PC-3 (cell line): ENCODE measurements around the gene CERS6. TPM values are rescaled to one million over a fixed set of nuclear protein-coding genes. Genes with fewer than 3 reads are reported as not detected.
A peak's percentile ranks its signal among the peaks of the same experiment; 100 is the strongest.

Experiments used
- ATAC-seq: fragments of 200-7000 bp; cut with Tn5 transposase; 2 replicates; pipeline ENCODE4 v1.9.1; 2020; ENCODE audit warnings: mild to moderate bottlenecking, moderate library complexity
- BruUV-seq: library from RNA; stranded (reverse); fragments of 400-500 nt; replicated peaks from 2 replicates; lab custom pipeline; 2021; lab: Mats Ljungman, UMichigan
- CTCF ChIA-PET: fragments of 300-600 bp; sonication (Branson Sonifier 250); formaldehyde crosslinking; loops from one replicate; lab custom pipeline; 2022; ENCODE audit warnings: antibody characterized with exemption; lab: Charles Lee
- POLR2A ChIA-PET: fragments of 300-600 bp; sonication (Branson Sonifier 250); formaldehyde crosslinking; loops from one replicate; lab custom pipeline; 2022; ENCODE audit warnings: antibody characterized with exemption; ENCODE audit not compliant: unreplicated experiment; lab: Charles Lee
- DNase-seq: peaks from one replicate; pipeline ENCODE4 v3.0.0-alpha.2; 2015
- H2AFZ ChIP-seq: fragments of 300-600 bp; sonication (generic); 2 replicates; pipeline ENCODE4 v1.6.0; 2016; ENCODE audit warnings: antibody characterized with exemption, low read length
- H3F3A ChIP-seq: fragments of 300-600 bp; sonication (generic); one replicate; pipeline ENCODE4 v1.6.0; 2017; ENCODE audit warnings: antibody characterized with exemption, low read length, control low read depth, mild to moderate bottlenecking; ENCODE audit not compliant: unreplicated experiment
- H3K27ac ChIP-seq: fragments of 300-600 bp; sonication (generic); 2 replicates; pipeline ENCODE4 v1.5.1; 2016; ENCODE audit warnings: mild to moderate bottlenecking, low read length
- H3K27me3 ChIP-seq: fragments of 300-600 bp; sonication (generic); 2 replicates; pipeline ENCODE4 v1.6.1; 2016; ENCODE audit warnings: low read length, mixed read lengths
- H3K36me3 ChIP-seq: fragments of 300-600 bp; sonication (generic); 2 replicates; pipeline ENCODE4 v1.6.1; 2016; ENCODE audit warnings: low read depth, mixed run types, low read length, mixed read lengths
- H3K4me1 ChIP-seq: fragments of 300-600 bp; sonication (generic); 2 replicates; pipeline ENCODE4 v1.5.1; 2016; ENCODE audit warnings: low read length; ENCODE audit not compliant: insufficient read depth
- H3K4me2 ChIP-seq: fragments of 300-600 bp; sonication (generic); 2 replicates; pipeline ENCODE4 v1.6.0; 2016; ENCODE audit warnings: low read length
- H3K4me3 ChIP-seq: fragments of 300-600 bp; sonication (generic); 2 replicates; pipeline ENCODE4 v1.5.1; 2016; ENCODE audit warnings: mild to moderate bottlenecking, low read length, mixed read lengths
- H3K79me2 ChIP-seq: fragments of 300-600 bp; sonication (generic); 2 replicates; pipeline ENCODE4 v1.6.1; 2017; ENCODE audit warnings: low read length, mixed read lengths
- H3K9ac ChIP-seq: fragments of 300-600 bp; sonication (generic); 2 replicates; pipeline ENCODE4 v1.6.0; 2016; ENCODE audit warnings: mild to moderate bottlenecking, low read length
- H3K9me2 ChIP-seq: fragments of 300-600 bp; sonication (generic); replicated peaks from 2 replicates; pipeline ENCODE4 v1.6.1; 2016; ENCODE audit warnings: mixed run types, low read length, mixed read lengths
- H3K9me3 ChIP-seq: fragments of 300-600 bp; sonication (generic); 2 replicates; pipeline ENCODE4 v1.6.1; 2016; ENCODE audit warnings: low read length, mixed read lengths
- H4K20me1 ChIP-seq: fragments of 300-600 bp; sonication (generic); 2 replicates; pipeline ENCODE4 v1.6.1; 2016; ENCODE audit warnings: low read length, mixed read lengths
- CTCF ChIP-seq: fragments of 300-600 bp; sonication (generic); conservative IDR thresholded peaks from 2 replicates; pipeline ENCODE4 v1.5.1; 2017; ENCODE audit warnings: antibody characterized with exemption, low read depth, mild to moderate bottlenecking, low read length
- EZH2 ChIP-seq: fragments of 300-600 bp; sonication (generic); IDR thresholded peaks from one replicate; pipeline ENCODE4 v1.6.1; 2017; ENCODE audit warnings: antibody characterized with exemption, mild to moderate bottlenecking, low read length; ENCODE audit not compliant: unreplicated experiment
- EZH2phosphoT487 ChIP-seq: fragments of 300-600 bp; sonication (generic); IDR thresholded peaks from 2 replicates; pipeline ENCODE4 v1.6.1; 2018; ENCODE audit warnings: mild to moderate bottlenecking, antibody characterized with exemption, low read length, borderline replicate concordance
- intact Hi-C: fragments of 100-400 bp; cut with micrococcal nuclease; formaldehyde crosslinking; loops from 2 replicates; pipeline ENCODE4 v1.9.0; 2023
- total RNA-seq: library from RNA; depleted of rRNA; stranded (reverse); fragments of >200 nt; gene quantifications from 2 replicates; pipeline ENCODE4 v1.2.3, GENCODE V29; 2014

Gene CERS6
- total RNA-seq, 1 experiment from 2014 or later, result 24.2 TPM

- no TSS peak for BruUV-seq
- Histone ChIP-seq H3K27me3 (no peaks in the 10 kb centered on the region), H3K79me2 (no peaks in the 10 kb centered on the region), H3K4me3 (no peak overlapping the region), H3K9me2 (no peaks in the 10 kb centered on the region), H4K20me1 (no peaks in the 10 kb centered on the region), H2AFZ (no peak overlapping the region), H3K9me3 (no peaks in the 10 kb centered on the region), H3F3A (no peaks in the 10 kb centered on the region), H3K4me1 (no peaks in the 10 kb centered on the region), H3K4me2 (no peak overlapping the region), H3K36me3 (no peaks in the 10 kb centered on the region), H3K27ac (no peak overlapping the region), H3K9ac (no peak overlapping the region)
- DNase-seq (no peak), ATAC-seq (no peak)
- intact Hi-C loops, result loop anchor here (10.0 kb wide), 1 partner anchor 318 kb away; no protein-coding TSS in a partner anchor
- TF ChIP-seq CTCF (no peak), EZH2phosphoT487 (no peak)
- POLR2A ChIA-PET, result no interaction called here
- CTCF ChIA-PET, result no interaction called here
These were observed 19.2 kb upstream of the CERS6 start for GRCh38 chr2:168436840-168437239.

GRCh38 chr2:168438553-168438952 is 17.5 kb upstream of the CERS6 start:
- Histone ChIP-seq H3K27me3 (no peaks in the 10 kb centered on the region), H4K20me1 (no peaks in the 10 kb centered on the region), H3K9me3 (no peaks in the 10 kb centered on the region), H3K9ac (no peak overlapping the region), H2AFZ (no peak overlapping the region), H3K4me2 (no peak overlapping the region), H3K36me3 (no peaks in the 10 kb centered on the region), H3K27ac (no peak overlapping the region), H3K4me1 (no peaks in the 10 kb centered on the region), H3K9me2 (no peaks in the 10 kb centered on the region), H3F3A (no peaks in the 10 kb centered on the region), H3K79me2 (no peaks in the 10 kb centered on the region), H3K4me3 (no peak overlapping the region)
- ATAC-seq (no peak), DNase-seq (no peak)
- ChIA-PET CTCF (no interaction called here), POLR2A (interaction anchor here (0.6 kb wide), 1 partner anchor 227 kb away, joined by 3 read pairs; no protein-coding TSS in a partner anchor)
- intact Hi-C loops, result loop anchor here (10.0 kb wide), 1 partner anchor 316 kb away; no protein-coding TSS in a partner anchor
- no TSS peak for BruUV-seq
- no peak for TF ChIP-seq CTCF
- TF ChIP-seq EZH2, result no peak
- TF ChIP-seq EZH2phosphoT487, result no peak

- H4K20me1 ChIP-seq, result no peaks in the 10 kb centered on the region
- ATAC-seq (no peak), DNase-seq (peak; percentile 20)
- H3K27ac ChIP-seq, result no peak overlapping the region
- intact Hi-C loops, result loop anchor here (10.0 kb wide), 1 partner anchor 315 kb away; no protein-coding TSS in a partner anchor
- H3K4me2 ChIP-seq, result no peak overlapping the region
- H3K27me3 ChIP-seq, result no peaks in the 10 kb centered on the region
- no TSS peak for BruUV-seq
- H3K9ac ChIP-seq, result no peak overlapping the region
- H3K79me2 ChIP-seq, result no peaks in the 10 kb centered on the region
- no peaks in the 10 kb centered on the region for H3K36me3 ChIP-seq
- no peak for TF ChIP-seq CTCF
- H3K9me3 ChIP-seq, result no peaks in the 10 kb centered on the region
- no peak overlapping the region for H3K4me3 ChIP-seq
- H3K9me2 ChIP-seq, result no peaks in the 10 kb centered on the region
- ChIA-PET CTCF (no interaction called here), POLR2A (no interaction called here)
- H3F3A ChIP-seq, result no peaks in the 10 kb centered on the region
- H3K4me1 ChIP-seq, result no peaks in the 10 kb centered on the region
- H2AFZ ChIP-seq, result no peak overlapping the region
These were observed 16.5 kb upstream of the CERS6 start for GRCh38 chr2:168439536-168439935.
